Measurements from ENCODE around the gene LGALS12.

Gene LGALS12

DNA sequence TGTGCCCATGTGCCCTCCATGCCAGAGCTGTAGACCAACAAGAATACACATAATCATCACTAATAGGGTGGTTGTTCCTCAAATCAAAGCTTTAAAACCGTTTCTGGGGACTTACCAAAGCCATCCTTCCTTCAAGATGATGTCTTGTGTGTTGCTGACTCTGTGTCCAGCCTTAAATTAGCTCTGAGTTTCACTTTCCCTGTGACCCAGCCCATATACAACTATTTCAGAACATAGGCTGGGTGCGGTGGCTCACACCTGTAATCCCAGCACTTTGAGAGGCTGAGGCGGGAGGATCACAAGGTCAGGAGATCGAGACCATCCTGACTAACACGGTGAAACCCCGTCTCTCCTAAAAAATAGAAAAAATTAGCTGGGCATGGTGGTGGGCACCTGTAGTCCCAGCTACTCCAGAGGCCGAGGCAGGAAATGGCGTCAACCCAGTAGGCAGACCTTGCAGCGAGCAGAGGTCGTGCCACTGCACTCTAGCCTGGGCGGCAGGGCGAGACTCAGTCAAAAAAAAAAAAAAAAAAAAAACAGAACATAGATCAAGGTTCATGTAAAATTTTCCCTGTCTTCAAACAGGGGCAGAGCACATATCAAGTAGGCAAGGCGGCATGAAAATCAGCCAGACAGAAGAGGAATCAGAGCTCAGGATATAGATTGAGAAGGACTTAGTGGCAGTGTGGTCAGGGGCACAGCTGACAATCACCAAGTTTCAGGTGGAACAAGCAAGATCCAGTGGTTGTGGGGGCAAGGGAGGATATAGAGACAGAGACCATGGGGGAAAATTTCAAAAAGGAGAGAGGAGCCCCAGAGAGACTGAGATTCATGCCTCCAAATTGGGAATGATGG is 57.5 kb downstream of the LGALS12 start, which contains the start of gene PLAAT2:
Gene PLAAT2, minus strand, starts transcription at position 179 of the 855 bp plus-strand sequence. Its CDS starts 55 bp downstream, at position 124.
- in situ Hi-C loops (cut with HindIII; ENCODE audit: low sequenced_read_pairs), result no loop called here

DNA sequence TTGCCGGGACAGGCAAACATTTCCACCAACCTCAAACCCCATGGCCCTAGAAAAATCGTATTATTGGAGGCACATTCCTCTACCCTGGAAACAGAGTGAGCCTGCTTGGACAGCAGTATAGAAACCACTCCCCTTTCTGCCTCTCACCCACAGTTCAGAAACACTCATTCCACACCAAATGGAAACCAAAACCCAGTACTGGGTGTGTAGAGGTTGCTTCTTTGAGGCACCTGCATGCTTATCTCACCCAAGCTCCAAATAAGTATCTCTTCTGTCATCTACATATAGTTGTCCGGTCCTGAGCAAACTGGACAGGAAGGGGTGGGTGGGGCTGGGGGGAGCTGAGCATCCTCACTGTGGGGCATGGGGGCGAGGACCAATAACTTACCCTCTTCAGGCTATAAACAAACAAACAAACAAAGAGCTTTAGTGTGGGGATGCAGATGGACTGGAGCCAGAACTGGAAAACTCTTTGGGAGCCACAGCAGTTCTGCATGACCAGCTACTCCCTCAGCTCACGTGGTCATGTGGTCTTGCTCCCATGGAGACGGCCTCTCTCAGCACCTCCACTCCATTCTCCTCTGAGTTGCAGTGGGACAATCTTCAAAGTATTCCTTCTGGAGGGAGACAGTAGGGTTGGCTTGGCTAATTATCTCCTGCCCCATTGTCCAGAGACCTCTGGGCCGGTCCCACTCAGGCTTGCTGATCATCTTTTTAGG is 58.3 kb downstream of the LGALS12 start:
- no peak for TF ChIP-seq CTCF (IDR thresholded peaks at IDR 0.05; ENCODE audit: low read depth, low read length, missing control alignments)
- DNase-seq (ENCODE audit: low read depth), result no peak
- in situ Hi-C loops (cut with HindIII; ENCODE audit: low sequenced_read_pairs), result no loop called here
- H3K4me3 ChIP-seq (ENCODE audit: low read depth, low read length), result no peak overlapping the region

More for the DNA sequence above, 57.5 kb downstream of the LGALS12 start, which contains the start of gene PLAAT2:
- H3K4me3 ChIP-seq (ENCODE audit: low read depth, low read length), result no peak within 1 kb of the TSS
- TF ChIP-seq CTCF (IDR thresholded peaks at IDR 0.05; ENCODE audit: low read depth, low read length, missing control alignments), result no peak
- no peak for DNase-seq (ENCODE audit: low read depth)

DNA sequence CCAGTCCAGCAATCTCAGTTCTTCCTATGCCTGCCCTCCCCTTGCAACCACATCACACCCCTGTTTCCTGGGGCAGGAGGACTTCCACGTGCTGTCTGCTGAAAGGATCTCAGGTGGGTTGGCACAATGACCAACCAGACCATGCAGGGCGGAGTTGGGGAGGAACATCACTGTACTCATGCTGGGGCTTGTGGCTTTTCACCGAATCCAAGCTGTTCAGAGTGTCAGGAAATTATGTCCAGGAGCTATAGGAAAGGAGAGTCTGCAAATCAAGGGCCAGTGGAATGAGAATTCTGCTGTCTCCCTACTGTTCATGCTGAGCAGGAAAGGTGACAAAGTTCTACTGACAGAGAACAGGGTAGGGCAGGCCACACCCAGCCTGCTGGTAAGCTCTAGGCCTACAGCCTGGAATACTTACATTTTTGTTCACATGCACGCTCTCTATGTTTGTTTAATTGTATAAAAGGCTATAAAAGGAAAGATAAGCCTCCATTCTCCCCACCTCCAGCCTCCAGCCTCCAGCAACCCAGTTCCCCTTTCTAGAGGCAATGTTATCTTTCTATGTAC is 59.0 kb downstream of the LGALS12 start:
- no peak for DNase-seq (ENCODE audit: low read depth)
- TF ChIP-seq CTCF (IDR thresholded peaks at IDR 0.05; ENCODE audit: low read depth, low read length, missing control alignments), result no peak
- H3K4me3 ChIP-seq (ENCODE audit: low read depth, low read length), result no peak overlapping the region
- in situ Hi-C loops (cut with HindIII; ENCODE audit: low sequenced_read_pairs), result no loop called here

All from astrocyte of the cerebellum (primary cell).